ENCODE results near the gene KDM3A. TPM values are rescaled to one million over a fixed set of nuclear protein-coding genes. Genes with fewer than 3 reads are reported as not detected.
A peak's percentile ranks its signal among the peaks of the same experiment; 100 is the strongest.

The KDM3A gene
- total RNA-seq, 1 donor from 2014 or later: 12.9 TPM

GRCh38 chr2:86429335-86429734, 11.8 kb upstream of the KDM3A start:
- DNase-seq (ENCODE audit: low spot score) (no peak), ATAC-seq (no peak)

- ATAC-seq: no peak
- DNase-seq (ENCODE audit: low spot score): no peak
Observed at GRCh38 chr2:86430368-86430767, 10.8 kb upstream of the KDM3A start.

- no peak for DNase-seq (ENCODE audit: low spot score)
- no peak for ATAC-seq
Observed at GRCh38 chr2:86433137-86433536, 8.0 kb upstream of the KDM3A start.

GRCh38 chr2:86434290-86434689, 6.9 kb upstream of the KDM3A start:
- no peak for ATAC-seq
- no peak for DNase-seq (ENCODE audit: low spot score)

GRCh38 chr2:86435531-86435930, 5.6 kb upstream of the KDM3A start:
- DNase-seq (ENCODE audit: low spot score) (no peak), ATAC-seq (no peak)

GRCh38 chr2:86436328-86436727, 4.8 kb upstream of the KDM3A start:
- no peak for DNase-seq (ENCODE audit: low spot score)
- ATAC-seq: no peak

GRCh38 chr2:86439879-86440630, 1.1 kb upstream of the KDM3A start:
- ATAC-seq (no peak), DNase-seq (ENCODE audit: low spot score) (no peak)

GRCh38 chr2:86441392-86441881, 266 bp downstream of the KDM3A start:
- ATAC-seq (no peak), DNase-seq (ENCODE audit: low spot score) (no peak)

- DNase-seq (ENCODE audit: low spot score): peak; percentile 62
Observed at GRCh38 chr2:86441882-86442641, 891 bp downstream of the KDM3A start.

GRCh38 chr2:86442642-86443005, 1.5 kb downstream of the KDM3A start:
- ATAC-seq (peak; percentile 29), DNase-seq (ENCODE audit: low spot score) (peak; percentile 58)

More at GRCh38 chr2:86441882-86442641, 891 bp downstream of the KDM3A start:
- peak; percentile 25 for ATAC-seq

GRCh38 chr2:86443631-86444350, 2.6 kb downstream of the KDM3A start:
- DNase-seq (ENCODE audit: low spot score) (no peak), ATAC-seq (no peak)

- ATAC-seq (no peak), DNase-seq (ENCODE audit: low spot score) (no peak)
Observed at GRCh38 chr2:86445436-86445835, 4.3 kb downstream of the KDM3A start.

- DNase-seq (ENCODE audit: low spot score) (no peak), ATAC-seq (peak; percentile 20)
Observed at GRCh38 chr2:86446060-86446459, 4.9 kb downstream of the KDM3A start.

- peak; percentile 57 for ATAC-seq
- no peak for DNase-seq (ENCODE audit: low spot score)
Observed at GRCh38 chr2:86453836-86454235, 12.7 kb downstream of the KDM3A start.

- ATAC-seq (no peak), DNase-seq (ENCODE audit: low spot score) (no peak)
Observed at GRCh38 chr2:86454238-86454637, 13.1 kb downstream of the KDM3A start.

- no peak for ATAC-seq
- DNase-seq (ENCODE audit: low spot score): no peak
Observed at GRCh38 chr2:86455181-86455580, 14.0 kb downstream of the KDM3A start.

GRCh38 chr2:86461042-86461743, 20.0 kb downstream of the KDM3A start:
- no peak for DNase-seq (ENCODE audit: low spot score)
- ATAC-seq: no peak

- ATAC-seq (no peak), DNase-seq (ENCODE audit: low spot score) (no peak)
Observed at GRCh38 chr2:86464652-86465051, 23.5 kb downstream of the KDM3A start.

GRCh38 chr2:86466306-86466705, 25.1 kb downstream of the KDM3A start:
- ATAC-seq (no peak), DNase-seq (ENCODE audit: low spot score) (no peak)

- DNase-seq (ENCODE audit: low spot score) (no peak), ATAC-seq (no peak)
Observed at GRCh38 chr2:86468162-86469033, 27.2 kb downstream of the KDM3A start.
